Measurements from ENCODE around the gene ADIG.

DNA sequence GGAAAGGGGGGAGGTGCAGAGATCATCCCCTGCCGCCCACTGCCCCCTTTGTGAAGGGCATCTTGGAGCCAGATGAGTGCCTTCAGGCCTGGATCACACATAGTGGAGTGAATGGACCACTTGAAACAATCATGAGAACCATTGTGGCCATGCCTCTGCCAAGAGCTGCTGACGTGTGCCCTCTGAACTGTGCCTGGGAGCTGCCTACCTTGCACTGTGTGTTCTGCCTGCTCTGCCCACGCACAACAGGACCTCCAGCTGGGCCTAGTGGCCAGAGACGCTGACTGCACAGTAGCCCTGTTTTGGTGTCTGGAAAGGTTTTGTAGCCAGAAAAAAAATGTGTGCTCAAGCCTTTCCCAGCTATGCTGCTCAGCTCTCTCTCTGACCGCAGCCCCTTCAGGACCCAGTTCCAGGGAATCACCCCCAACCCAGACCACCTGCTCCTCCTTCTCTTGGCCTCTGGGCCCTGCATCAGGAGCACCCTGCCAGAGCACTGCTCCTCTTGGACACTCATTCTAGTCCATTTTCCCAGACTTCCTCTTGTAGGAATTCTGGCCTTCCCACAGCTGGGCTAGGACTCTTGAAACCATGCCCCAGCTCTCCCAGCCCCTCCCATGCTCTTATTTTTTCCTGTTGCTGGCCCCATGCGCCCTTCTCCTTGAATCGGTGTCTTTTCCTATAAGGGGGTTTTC lies 1.6 kb upstream of the ADIG start:
- TF ChIP-seq, protein P1, sequence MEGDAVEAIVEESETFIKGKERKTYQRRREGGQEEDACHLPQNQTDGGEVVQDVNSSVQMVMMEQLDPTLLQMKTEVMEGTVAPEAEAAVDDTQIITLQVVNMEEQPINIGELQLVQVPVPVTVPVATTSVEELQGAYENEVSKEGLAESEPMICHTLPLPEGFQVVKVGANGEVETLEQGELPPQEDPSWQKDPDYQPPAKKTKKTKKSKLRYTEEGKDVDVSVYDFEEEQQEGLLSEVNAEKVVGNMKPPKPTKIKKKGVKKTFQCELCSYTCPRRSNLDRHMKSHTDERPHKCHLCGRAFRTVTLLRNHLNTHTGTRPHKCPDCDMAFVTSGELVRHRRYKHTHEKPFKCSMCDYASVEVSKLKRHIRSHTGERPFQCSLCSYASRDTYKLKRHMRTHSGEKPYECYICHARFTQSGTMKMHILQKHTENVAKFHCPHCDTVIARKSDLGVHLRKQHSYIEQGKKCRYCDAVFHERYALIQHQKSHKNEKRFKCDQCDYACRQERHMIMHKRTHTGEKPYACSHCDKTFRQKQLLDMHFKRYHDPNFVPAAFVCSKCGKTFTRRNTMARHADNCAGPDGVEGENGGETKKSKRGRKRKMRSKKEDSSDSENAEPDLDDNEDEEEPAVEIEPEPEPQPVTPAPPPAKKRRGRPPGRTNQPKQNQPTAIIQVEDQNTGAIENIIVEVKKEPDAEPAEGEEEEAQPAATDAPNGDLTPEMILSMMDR (conservative IDR thresholded peaks at IDR 0.05 in 1 of 2, IDR thresholded peaks at IDR 0.05 in 1 of 2; ENCODE audit: extremely low read depth in 1 of 2, insufficient read depth in 1 of 2, low read depth in 1 of 2, low read length in 2 of 2) = no peak
- no peak for TF ChIP-seq EZH2 (IDR thresholded peaks at IDR 0.05; ENCODE audit: borderline replicate concordance, low read length)

Measured in mammary epithelial cell (primary cell).